ENCODE results near the gene NELL1.

- TF ChIP-seq CTCF (IDR thresholded peaks at IDR 0.05): no peak
- TF ChIP-seq EZH2phosphoT487 (IDR thresholded peaks at IDR 0.05): no peak
Observed at GRCh38 chr11:20670932-20671403, 1.6 kb downstream of the NELL1 start.

Data from neural progenitor cell (in vitro differentiated cells).